AG04450 (cell line): ENCODE results near the gene ZMYND19. TPM values are rescaled to one million over a fixed set of nuclear protein-coding genes. Genes with fewer than 3 reads are reported as not detected.

ENCODE experiments used
- CTCF ChIA-PET: fragments of 300-600, 350-600 bp; formaldehyde crosslinking; extraction: SDS; loops from one replicate; lab custom pipeline; 2022; ENCODE audit warnings: antibody characterized with exemption, inconsistent platforms; lab: Charles Lee
- POLR2A ChIA-PET: fragments of 350-600 bp; formaldehyde crosslinking; extraction: SDS; loops from one replicate; lab custom pipeline; 2021; ENCODE audit warnings: antibody characterized with exemption, inconsistent platforms; lab: Yijun Ruan, JAX
- DNase-seq: peaks from one replicate; pipeline ENCODE4 v3.0.0-alpha.2; 2011; ENCODE audit warnings: low read depth, low spot score
- H3K27ac ChIP-seq: one replicate; pipeline ENCODE4 v1.5.1; 2012; ENCODE audit warnings: low read depth, low read length, control low read depth
- H3K27me3 ChIP-seq: one replicate; pipeline ENCODE4 v1.6.0; 2012; ENCODE audit warnings: low read length; ENCODE audit not compliant: control insufficient read depth, insufficient read depth
- H3K4me3 ChIP-seq: 2 replicates; pipeline ENCODE4 v1.5.1; 2011; ENCODE audit warnings: mild to moderate bottlenecking, low read depth, low read length, control low read depth
- H3K9me3 ChIP-seq: 2 replicates; pipeline ENCODE4 v1.5.1; 2012; ENCODE audit warnings: low read length; ENCODE audit not compliant: control insufficient read depth, insufficient read depth
- polyA plus RNA-seq: library from polyadenylated mRNA; depleted of rRNA; stranded (reverse); fragments of >200 nt; gene quantifications from 2 replicates; pipeline ENCODE4 v1.2.3, GENCODE V29; 2011
- TF ChIP-seq, protein P1 (sequence below): IDR thresholded peaks from 2 replicates; pipeline ENCODE4 v1.5.1; 2011; ENCODE audit warnings: low read depth, low read length, control low read depth, inconsistent platforms

ZMYND19 gene
- polyA plus RNA-seq, 1 experiment, result 11.4 TPM

DNA sequence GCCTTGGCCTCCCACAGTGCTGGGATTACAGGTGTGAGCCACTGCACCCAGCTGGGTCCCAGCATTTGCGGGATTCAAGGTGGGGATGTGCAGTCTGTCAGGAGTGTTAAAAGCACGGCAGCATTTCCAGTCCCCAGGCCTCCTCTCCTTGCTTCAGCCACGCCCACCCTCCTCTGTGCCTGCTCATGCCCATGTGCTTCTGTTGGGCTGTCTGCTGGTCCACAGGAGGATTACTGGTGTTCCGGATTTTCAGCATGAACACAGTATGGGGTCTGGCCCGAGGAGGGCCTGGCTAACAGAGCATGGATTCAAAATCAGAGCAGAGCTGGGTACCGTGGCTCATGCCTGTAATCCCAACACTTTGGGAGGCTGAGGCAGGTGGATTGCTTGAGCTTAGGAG, 20.6 kb upstream of the ZMYND19 start:
- TF ChIP-seq, protein P1, sequence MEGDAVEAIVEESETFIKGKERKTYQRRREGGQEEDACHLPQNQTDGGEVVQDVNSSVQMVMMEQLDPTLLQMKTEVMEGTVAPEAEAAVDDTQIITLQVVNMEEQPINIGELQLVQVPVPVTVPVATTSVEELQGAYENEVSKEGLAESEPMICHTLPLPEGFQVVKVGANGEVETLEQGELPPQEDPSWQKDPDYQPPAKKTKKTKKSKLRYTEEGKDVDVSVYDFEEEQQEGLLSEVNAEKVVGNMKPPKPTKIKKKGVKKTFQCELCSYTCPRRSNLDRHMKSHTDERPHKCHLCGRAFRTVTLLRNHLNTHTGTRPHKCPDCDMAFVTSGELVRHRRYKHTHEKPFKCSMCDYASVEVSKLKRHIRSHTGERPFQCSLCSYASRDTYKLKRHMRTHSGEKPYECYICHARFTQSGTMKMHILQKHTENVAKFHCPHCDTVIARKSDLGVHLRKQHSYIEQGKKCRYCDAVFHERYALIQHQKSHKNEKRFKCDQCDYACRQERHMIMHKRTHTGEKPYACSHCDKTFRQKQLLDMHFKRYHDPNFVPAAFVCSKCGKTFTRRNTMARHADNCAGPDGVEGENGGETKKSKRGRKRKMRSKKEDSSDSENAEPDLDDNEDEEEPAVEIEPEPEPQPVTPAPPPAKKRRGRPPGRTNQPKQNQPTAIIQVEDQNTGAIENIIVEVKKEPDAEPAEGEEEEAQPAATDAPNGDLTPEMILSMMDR, result no peak
- ChIA-PET CTCF (no interaction called here), POLR2A (no interaction called here)
- H3K9me3 ChIP-seq, result no peaks in the 10 kb centered on the region; the same call in 1 of the 2 replicates
- H3K4me3 ChIP-seq, result no peak overlapping the region
- H3K27ac ChIP-seq, result no peak overlapping the region
- no peaks in the 10 kb centered on the region for H3K27me3 ChIP-seq
- DNase-seq, result no peak

DNA sequence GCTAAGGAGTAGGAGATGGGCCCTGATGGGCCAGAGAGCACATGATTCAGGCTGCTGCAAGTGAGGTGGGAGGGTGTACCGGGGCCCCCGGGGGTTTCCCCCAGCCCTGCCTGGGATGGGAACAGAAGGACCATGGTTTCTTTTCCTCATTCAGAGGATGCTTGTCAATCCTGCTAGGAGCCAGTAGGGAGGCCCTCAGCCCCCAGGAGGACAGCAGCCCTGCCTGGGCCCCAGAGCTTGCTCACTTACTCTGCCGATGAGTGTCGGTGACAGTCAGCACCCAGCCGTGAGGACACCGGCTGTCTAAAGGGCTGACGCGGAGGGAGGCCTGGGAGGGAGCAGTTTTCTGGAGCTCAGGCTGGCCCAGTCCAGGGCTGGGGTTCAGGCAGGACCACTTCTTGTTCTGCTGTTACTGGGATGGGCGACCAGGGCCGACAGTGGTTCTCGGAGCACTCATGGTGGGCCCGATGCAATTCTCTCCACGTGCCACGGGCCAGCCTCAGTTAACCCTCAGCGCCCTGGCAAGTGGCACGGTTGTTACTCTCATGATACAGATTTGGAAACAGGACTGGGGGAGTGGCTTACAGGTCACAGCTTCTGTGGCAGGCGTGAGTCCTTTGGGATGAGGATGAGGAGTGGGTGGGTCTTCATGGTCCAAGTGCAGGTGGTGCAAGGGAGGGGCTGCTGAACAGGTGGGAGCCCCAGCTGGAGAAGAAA, 17.0 kb upstream of the ZMYND19 start:
- Histone ChIP-seq H3K4me3 (peak overlapping the region; percentile 71; the same call in 1 of the 2 replicates), H3K27me3 (peaks cover 4% of the 10 kb centered on the region), H3K27ac (no peak overlapping the region), H3K9me3 (no peaks in the 10 kb centered on the region; the same call in 1 of the 2 replicates)
- TF ChIP-seq, protein P1, result no peak
- CTCF ChIA-PET, result no interaction called here
- DNase-seq, result no peak
- POLR2A ChIA-PET, result no interaction called here

DNA sequence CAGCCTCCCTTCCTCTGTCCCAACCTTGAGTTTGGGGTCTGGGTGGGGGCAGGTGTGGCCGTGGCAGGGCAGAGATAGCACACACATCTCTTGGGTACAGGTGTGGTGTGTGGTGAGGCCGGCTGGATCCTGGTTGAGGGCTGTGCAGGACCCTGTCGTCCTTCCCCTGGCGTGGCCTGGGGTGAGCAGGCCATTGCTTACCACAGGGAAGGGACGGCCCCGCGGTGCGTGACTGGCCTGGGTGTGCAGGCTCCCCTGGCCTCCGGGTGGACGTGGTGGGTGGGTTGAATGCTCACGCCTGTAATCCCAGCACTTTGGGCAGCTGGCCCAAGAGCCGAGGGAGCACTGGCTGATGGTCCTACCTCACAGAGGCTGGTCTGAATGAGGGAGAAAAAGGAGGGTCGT, 16.4 kb upstream of the ZMYND19 start:
- no peak for DNase-seq
- TF ChIP-seq, protein P1, result no peak
- Histone ChIP-seq H3K27ac (no peak overlapping the region), H3K9me3 (no peaks in the 10 kb centered on the region; the same call in 1 of the 2 replicates), H3K27me3 (peaks cover 4% of the 10 kb centered on the region), H3K4me3 (peak overlapping the region; percentile 71)
- CTCF ChIA-PET, result no interaction called here
- POLR2A ChIA-PET, result no interaction called here

DNA sequence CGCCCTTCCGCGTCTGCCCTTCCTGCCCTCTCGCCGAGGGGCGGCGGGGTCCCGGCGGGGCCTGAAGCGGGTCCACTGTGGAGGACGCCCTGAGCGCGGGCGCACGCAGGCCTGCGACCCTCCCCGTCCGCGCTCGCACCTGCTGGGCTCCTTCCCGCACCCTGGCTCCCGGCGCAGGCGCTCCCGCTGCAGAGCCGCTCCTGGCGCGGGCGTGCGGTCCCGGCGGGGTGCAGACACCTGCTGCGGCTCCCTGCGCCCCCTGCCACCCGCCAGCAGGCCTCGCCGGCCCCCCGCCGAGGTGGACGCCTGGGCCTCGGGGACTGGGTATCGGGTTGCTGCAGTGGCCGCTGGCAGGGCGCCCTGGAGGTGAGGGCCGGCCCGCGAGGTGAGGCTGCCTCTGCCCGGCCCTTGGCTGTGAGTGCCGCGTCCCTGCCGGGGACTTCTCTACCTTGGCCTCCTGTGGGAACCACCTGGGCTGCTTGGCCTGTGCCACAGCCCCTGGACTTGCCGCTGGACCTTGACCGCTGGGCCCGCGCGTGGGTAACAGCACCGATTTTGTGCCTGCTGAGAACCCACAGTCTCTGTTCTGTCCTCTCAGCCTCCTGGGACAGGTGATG, 15.8 kb upstream of the ZMYND19 start:
- Histone ChIP-seq H3K9me3 (no peaks in the 10 kb centered on the region; the same call in 1 of the 2 replicates), H3K4me3 (peak overlapping the region; percentile 71), H3K27me3 (peaks cover 4% of the 10 kb centered on the region), H3K27ac (no peak overlapping the region)
- POLR2A ChIA-PET, result interaction anchor here (1.2 kb wide), 1 partner anchor 15 kb away, joined by 5 read pairs; no protein-coding TSS in a partner anchor
- TF ChIP-seq, protein P1, result no peak
- CTCF ChIA-PET, result interaction anchor here (0.6 kb wide), 1 partner anchor 320 kb away, joined by 3 read pairs; no protein-coding TSS in a partner anchor
- no peak for DNase-seq
